Measurements from ENCODE around the gene LDB3. TPM values are rescaled to one million over a fixed set of nuclear protein-coding genes. Genes with fewer than 3 reads are reported as not detected.

The LDB3 gene, protein sequence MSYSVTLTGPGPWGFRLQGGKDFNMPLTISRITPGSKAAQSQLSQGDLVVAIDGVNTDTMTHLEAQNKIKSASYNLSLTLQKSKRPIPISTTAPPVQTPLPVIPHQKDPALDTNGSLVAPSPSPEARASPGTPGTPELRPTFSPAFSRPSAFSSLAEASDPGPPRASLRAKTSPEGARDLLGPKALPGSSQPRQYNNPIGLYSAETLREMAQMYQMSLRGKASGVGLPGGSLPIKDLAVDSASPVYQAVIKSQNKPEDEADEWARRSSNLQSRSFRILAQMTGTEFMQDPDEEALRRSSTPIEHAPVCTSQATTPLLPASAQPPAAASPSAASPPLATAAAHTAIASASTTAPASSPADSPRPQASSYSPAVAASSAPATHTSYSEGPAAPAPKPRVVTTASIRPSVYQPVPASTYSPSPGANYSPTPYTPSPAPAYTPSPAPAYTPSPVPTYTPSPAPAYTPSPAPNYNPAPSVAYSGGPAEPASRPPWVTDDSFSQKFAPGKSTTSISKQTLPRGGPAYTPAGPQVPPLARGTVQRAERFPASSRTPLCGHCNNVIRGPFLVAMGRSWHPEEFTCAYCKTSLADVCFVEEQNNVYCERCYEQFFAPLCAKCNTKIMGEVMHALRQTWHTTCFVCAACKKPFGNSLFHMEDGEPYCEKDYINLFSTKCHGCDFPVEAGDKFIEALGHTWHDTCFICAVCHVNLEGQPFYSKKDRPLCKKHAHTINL
- 0.96 TPM in 1 of 2 replicates, not detected in the other for total RNA-seq

DNA sequence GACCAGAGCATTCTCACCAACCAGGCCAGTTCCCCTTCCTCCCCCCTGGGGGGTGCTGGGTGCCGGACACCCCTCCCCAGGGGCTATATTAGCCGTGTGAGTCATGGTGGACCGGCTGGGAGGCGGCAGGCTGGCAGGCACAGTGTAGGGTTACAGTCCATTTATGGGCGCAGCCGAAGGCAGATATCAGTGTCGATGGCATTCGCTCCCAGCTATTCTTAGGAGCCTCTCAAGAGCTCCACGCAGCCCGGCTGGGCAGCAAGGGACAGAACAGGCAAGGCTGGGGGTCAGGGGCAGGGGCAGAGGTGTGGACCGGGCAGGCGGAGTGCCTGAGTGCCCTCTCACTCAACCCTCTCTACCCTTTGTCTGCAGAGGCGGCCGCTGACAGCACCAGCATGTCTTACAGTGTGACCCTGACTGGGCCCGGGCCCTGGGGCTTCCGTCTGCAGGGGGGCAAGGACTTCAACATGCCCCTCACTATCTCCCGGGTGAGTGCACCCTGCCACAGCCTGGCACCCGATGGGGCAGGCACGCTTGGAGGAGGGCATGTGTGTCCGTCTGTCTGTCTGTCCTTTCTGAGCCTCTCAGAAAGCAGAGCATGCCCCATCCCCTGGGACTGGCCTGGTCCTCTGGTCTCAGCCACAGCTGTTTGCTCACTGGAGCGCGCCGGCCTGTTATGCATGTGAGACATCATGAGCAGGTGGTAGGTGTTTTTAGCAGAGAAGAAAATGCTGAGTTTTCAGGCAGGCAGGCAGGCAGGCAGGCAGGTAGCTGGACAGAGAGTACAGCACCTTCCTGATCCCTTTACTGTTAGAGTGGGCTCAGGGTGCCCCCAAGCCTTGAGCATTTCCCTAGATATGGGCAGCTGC lies at the start of gene LDB3:
LDB3 (plus strand) TSS at position 215 of the 869 bp plus-strand sequence; CDS start at position 396, 181 bp downstream.

DNA sequence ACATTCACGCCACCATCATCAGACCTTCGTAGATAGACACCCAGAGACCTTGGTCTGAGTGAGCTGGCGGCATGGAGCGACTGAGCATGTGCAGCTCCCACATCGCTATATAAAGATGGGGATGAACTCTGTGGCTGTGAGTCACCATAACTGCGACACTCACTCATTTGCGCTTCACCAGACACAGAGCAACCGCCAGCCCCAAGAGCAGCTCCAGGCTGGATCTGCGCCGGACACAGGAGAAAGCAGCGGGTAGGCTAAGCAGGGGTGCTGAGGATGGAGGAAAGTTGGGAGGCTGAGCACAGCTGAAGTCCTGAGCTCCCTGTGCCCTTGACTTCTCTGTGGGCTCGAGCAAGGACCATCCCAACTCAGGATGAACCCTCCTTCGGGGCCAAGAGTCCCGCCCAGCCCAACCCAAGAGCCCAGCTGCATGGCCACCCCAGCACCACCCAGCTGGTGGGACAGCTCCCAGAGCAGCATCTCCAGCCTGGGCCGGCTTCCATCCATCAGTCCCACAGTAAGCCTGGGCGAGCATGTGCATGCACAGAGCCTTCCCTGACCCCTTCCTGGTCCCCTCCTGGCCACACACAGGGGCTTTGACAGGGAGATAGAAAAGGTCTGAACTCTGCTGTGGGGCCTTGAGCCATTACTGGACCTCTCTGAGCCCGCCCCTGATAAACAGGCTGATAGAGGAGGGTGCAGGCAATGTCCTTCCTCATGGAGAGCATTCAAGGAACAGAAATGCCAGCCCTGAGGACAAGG lies 13.7 kb upstream of the LDB3 start, which contains the start of gene OPN4:
OPN4 (plus strand) TSS at position 137 of the 762 bp plus-strand sequence; CDS start at position 374, 237 bp downstream.

DNA sequence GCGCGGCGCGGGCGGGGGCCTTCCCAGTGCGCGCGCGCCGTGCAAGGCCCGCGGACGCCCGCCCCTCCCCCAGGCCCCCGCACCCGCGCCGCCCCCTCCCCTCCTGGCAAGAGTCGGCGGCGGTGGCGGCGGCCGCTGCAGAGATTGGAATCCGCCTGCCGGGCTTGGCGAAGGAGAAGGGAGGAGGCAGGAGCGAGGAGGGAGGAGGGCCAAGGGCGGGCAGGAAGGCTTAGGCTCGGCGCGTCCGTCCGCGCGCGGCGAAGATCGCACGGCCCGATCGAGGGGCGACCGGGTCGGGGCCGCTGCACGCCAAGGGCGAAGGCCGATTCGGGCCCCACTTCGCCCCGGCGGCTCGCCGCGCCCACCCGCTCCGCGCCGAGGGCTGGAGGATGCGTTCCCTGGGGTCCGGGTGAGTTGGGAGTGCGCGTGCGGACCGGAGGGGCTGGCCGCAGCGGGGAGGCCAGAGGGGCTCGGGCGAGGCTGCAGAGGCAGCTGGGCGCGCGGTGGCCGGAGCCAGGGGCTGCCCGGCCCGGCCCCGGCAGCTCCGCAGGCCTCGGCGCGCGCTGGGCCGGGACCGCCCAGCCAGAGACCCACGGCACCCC lies 88.3 kb downstream of the LDB3 start, which contains the start of gene BMPR1A:
BMPR1A (plus strand) TSS at position 109 of the 602 bp plus-strand sequence. CDS start 119,400 bp downstream, outside the sequence.

Other genes starting within 250 kb of the LDB3 start
- 22.5 and 27.9 TPM in 2 replicates for gene WAPL, start 146.7 kb upstream of the LDB3 start, total RNA-seq
- not detected in 2 replicates for gene OPN4, start 14.0 kb upstream of the LDB3 start, total RNA-seq
- 18.1 and 53.9 TPM in 2 replicates for gene BMPR1A, start 88.1 kb downstream of the LDB3 start, total RNA-seq